Suprapubic skin (tissue), 4 donors: ENCODE results near the gene FASN. TPM values are rescaled to one million over a fixed set of nuclear protein-coding genes. Genes with fewer than 3 reads are reported as not detected.

Experiments
- DNase-seq, 2 donors: peaks; one replicate each; pipeline ENCODE4 v3.0.0-alpha.2; 2019; ENCODE audit warnings: low spot score in 2 of 2
- H3K27ac ChIP-seq: fragments of 200-600 bp; sonication (generic); one replicate; pipeline ENCODE4 v1.5.1; 2019
- H3K27me3 ChIP-seq: fragments of 200-600 bp; sonication (generic); one replicate; pipeline ENCODE4 v1.5.1; 2019
- H3K36me3 ChIP-seq: fragments of 200-600 bp; sonication (generic); one replicate; pipeline ENCODE4 v1.5.1; 2019
- H3K4me1 ChIP-seq: fragments of 200-600 bp; sonication (generic); one replicate; pipeline ENCODE4 v1.5.1; 2019
- H3K4me3 ChIP-seq: fragments of 200-600 bp; sonication (generic); one replicate; pipeline ENCODE4 v1.5.1; 2019; ENCODE audit warnings: mild to moderate bottlenecking
- H3K9me3 ChIP-seq: fragments of 200-600 bp; sonication (generic); one replicate; pipeline ENCODE4 v1.5.1; 2019
- CTCF ChIP-seq, 2 donors: fragments of 200-600 bp in 1 of 2; fragments of 450-650 bp in 1 of 2; sonication (generic) in 1 of 2; IDR thresholded peaks; one replicate each; pipeline ENCODE4 v1.5.1; 2016 to 2019; ENCODE audit warnings: antibody characterized with exemption in 2 of 2, mild to moderate bottlenecking in 1 of 2, moderate library complexity in 1 of 2
- EP300 ChIP-seq: sonication (generic); formaldehyde crosslinking; IDR thresholded peaks from one replicate; pipeline ENCODE4 v1.6.1; 2017; ENCODE audit warnings: antibody characterized with exemption
- POLR2A ChIP-seq, 2 donors: fragments of 450-650 bp; IDR thresholded peaks; one replicate each; pipeline ENCODE4 v1.6.1; 2017; ENCODE audit warnings: antibody characterized with exemption in 2 of 2, mild to moderate bottlenecking in 2 of 2, moderate library complexity in 2 of 2
- POLR2AphosphoS5 ChIP-seq, 3 donors: sonication (generic); formaldehyde crosslinking; IDR thresholded peaks; one replicate each; pipeline ENCODE4 v1.6.1; 2017; ENCODE audit warnings: antibody characterized with exemption in 3 of 3
- WGBS: methylation state at CpG from one replicate; pipeline ENCODE4 v1.1.5; 2018; 5-methylcytosine and 5-hydroxymethylcytosine counted together
- total RNA-seq, 4 donors: library from RNA; depleted of rRNA; stranded (reverse); fragments of >200 nt; gene quantifications; one replicate each; pipeline ENCODE4 v1.1.0, GENCODE V29; 2016

The FASN gene
- total RNA-seq, 4 donors from 2014 or later = 278 to 464 (median 359) TPM

GRCh38 chr17:82107341-82107860 lies 9.4 kb upstream of the FASN start:
- no peak for DNase-seq
- 91% methylated on average over 18 of the region's 24 CpGs for WGBS
- Histone ChIP-seq H3K4me3 (no peak overlapping the region), H3K27me3 (no peaks in the 10 kb centered on the region), H3K4me1 (peaks cover 46% of the 10 kb centered on the region), H3K9me3 (no peaks in the 10 kb centered on the region), H3K27ac (peak overlapping the region; percentile 82), H3K36me3 (peaks cover 6% of the 10 kb centered on the region)
- TF ChIP-seq POLR2AphosphoS5 (IDR thresholded peaks at IDR 0.05) (no peak), POLR2A (IDR thresholded peaks at IDR 0.05) (no peak), EP300 (no peak), CTCF (IDR thresholded peaks at IDR 0.05) (peak; percentile 4 to 11)

GRCh38 chr17:82106688-82107305 lies 8.8 kb upstream of the FASN start:
- H3K4me3 ChIP-seq = peak overlapping the region; percentile 25
- peak overlapping the region; percentile 82 for H3K27ac ChIP-seq
- peaks cover 2% of the 10 kb centered on the region for H3K36me3 ChIP-seq
- no peak for DNase-seq
- no peaks in the 10 kb centered on the region for H3K9me3 ChIP-seq
- H3K4me1 ChIP-seq = peaks cover 52% of the 10 kb centered on the region
- H3K27me3 ChIP-seq = no peaks in the 10 kb centered on the region
- WGBS = 30% methylated on average over 3 of the region's 9 CpGs
- TF ChIP-seq POLR2A (IDR thresholded peaks at IDR 0.05) = no peak
- no peak for TF ChIP-seq CTCF (IDR thresholded peaks at IDR 0.05)
- TF ChIP-seq EP300 = no peak
- no peak for TF ChIP-seq POLR2AphosphoS5 (IDR thresholded peaks at IDR 0.05)

GRCh38 chr17:82105882-82106687 lies 8.0 kb upstream of the FASN start:
- peak; percentile 74 to 78 for DNase-seq

DNA sequence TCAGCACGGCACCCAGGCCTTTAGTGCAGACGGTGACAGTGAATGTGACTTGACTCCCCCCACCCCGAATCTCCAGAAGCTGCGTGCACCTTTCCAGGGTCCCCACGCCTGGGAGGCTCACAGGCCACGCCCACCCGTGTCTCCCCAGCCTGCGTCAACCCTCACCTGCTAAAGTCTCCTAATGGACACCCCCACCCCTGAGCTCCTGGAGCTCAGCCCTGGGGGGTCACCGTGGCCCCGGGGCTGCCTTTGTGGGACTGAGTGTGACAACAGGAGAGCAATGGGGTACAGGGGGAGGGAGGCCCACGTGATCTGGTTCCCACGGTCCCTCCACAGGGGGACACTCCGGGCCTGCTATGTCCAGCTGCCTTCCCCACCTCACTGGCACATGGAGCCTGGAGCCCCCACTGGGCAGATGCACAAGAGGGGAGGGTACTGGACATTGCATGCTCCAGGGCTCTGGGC lies 7.4 kb upstream of the FASN start:
- TF ChIP-seq POLR2AphosphoS5 (IDR thresholded peaks at IDR 0.05) = no peak
- TF ChIP-seq POLR2A (IDR thresholded peaks at IDR 0.05) = no peak
- no peak for TF ChIP-seq EP300
- no peak for TF ChIP-seq CTCF (IDR thresholded peaks at IDR 0.05)
- 97% methylated on average over 4 of the region's 13 CpGs for WGBS
- peak in 1 of 2 donors; percentile 59 for DNase-seq
- Histone ChIP-seq H3K27me3 (no peaks in the 10 kb centered on the region), H3K4me3 (peak overlapping the region; percentile 25), H3K27ac (peak overlapping the region; percentile 82), H3K4me1 (peaks cover 65% of the 10 kb centered on the region), H3K36me3 (no peaks in the 10 kb centered on the region), H3K9me3 (no peaks in the 10 kb centered on the region)

More at GRCh38 chr17:82105882-82106687, 8.0 kb upstream of the FASN start:
- WGBS = 12% methylated on average over 12 of the region's 24 CpGs
- Histone ChIP-seq H3K4me1 (peaks cover 59% of the 10 kb centered on the region), H3K4me3 (peak overlapping the region; percentile 25), H3K9me3 (no peaks in the 10 kb centered on the region), H3K27ac (peak overlapping the region; percentile 82), H3K27me3 (no peaks in the 10 kb centered on the region), H3K36me3 (no peaks in the 10 kb centered on the region)
- TF ChIP-seq EP300 (no peak), CTCF (IDR thresholded peaks at IDR 0.05) (peak; percentile 14 to 34)

DNA sequence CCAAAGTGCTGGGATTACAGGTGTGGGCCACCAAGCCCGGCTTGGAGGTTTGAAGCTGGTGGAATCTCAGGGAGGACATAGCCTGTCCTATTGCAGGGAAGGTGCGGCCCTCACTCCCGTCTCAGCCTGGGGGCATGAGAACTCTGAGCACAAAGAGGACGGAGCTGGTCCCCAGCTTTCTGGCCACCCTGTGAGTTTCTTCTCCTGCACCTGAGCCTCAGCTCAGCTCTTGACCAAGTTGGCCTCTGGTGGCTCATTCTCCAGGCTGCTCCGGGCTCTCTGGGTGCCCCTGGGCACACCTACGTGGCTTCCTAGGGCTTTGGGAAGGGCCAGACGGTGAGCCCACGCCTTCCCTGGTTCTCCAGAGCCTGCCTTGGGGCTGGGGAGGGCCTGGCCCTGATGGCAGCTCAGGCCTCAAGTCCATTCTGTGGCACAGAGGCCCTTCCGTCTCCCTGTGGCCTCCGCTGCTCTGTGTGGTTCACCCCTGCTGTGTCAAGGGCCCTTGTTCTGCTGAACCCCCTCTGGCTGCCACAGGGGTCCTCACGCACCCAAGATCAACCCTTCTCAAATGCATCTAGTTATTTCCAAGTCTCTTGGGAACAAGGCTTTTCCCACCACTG lies 6.9 kb upstream of the FASN start:
- Histone ChIP-seq H3K36me3 (no peaks in the 10 kb centered on the region), H3K4me1 (peaks cover 71% of the 10 kb centered on the region), H3K4me3 (no peak overlapping the region), H3K9me3 (no peaks in the 10 kb centered on the region), H3K27me3 (no peaks in the 10 kb centered on the region), H3K27ac (peak overlapping the region; percentile 82)
- no peak for DNase-seq
- TF ChIP-seq POLR2A (IDR thresholded peaks at IDR 0.05) (no peak), POLR2AphosphoS5 (IDR thresholded peaks at IDR 0.05) (no peak), EP300 (no peak), CTCF (IDR thresholded peaks at IDR 0.05) (no peak)
- WGBS = 85% methylated on average over 7 of the region's 11 CpGs
